ENCODE results near the gene RPL12.

Gene RPL12

GRCh38 chr9:127437497-127438264 is 13.5 kb downstream of the RPL12 start:
- DNase-seq = no peak

- no peak for DNase-seq
These were observed 20.8 kb downstream of the RPL12 start for GRCh38 chr9:127430415-127430814.

DNA sequence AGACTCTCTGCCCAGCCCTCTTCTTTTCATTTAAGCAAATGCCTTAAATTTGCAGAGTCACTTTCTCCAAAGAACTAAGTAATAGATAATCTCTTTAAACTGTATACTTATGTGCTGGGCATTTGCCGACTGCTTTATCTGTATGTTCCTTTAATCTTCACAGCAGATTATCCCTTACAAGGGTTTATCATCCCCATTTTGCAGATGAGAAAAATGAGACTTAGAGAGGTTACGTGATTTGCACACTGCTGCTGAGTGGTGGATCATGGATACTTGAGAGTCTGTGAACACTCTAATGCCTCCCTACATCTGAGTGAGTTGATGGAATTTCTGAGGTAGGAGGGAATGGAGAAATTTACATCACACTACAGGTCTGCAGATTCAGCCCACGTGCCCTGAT is 22.9 kb downstream of the RPL12 start:
- DNase-seq = no peak

DNA sequence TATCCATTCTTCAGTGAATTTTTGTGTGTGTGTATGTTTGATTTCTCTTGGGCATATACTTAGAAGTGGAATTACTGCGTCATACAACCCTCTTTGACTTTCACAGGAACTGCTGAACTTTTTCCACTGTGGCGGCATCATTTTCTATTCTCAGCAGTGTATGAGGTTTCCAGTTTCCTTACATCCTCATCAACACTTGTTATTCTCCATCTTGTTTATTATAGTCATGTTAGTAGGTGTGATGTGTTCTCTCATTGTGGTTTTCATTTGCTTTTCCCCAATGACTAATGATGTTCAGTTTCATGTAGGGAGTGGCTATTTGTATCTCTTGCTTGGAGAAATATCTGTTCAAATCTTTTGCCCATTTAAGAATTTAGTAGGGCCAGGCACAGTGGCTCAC is 24.4 kb downstream of the RPL12 start:
- no peak for DNase-seq

- no peak for DNase-seq
These were observed 26.6 kb downstream of the RPL12 start for GRCh38 chr9:127424676-127424999.

- DNase-seq = peak; percentile 87
These were observed 27.1 kb downstream of the RPL12 start, which contains the start of gene ZNF79 for GRCh38 chr9:127423934-127424675. Gene ZNF79 (plus strand): TSS chr9:127424382. CDS start chr9:127424788, 406 bp downstream.

- DNase-seq = no peak
These were observed 27.7 kb downstream of the RPL12 start for GRCh38 chr9:127423476-127423933.

- DNase-seq = no peak
These were observed 28.4 kb downstream of the RPL12 start for GRCh38 chr9:127422787-127423186.

- no peak for DNase-seq
These were observed 28.9 kb downstream of the RPL12 start for GRCh38 chr9:127422133-127422782.

- DNase-seq = no peak
These were observed 30.1 kb downstream of the RPL12 start for GRCh38 chr9:127421057-127421456.

DNA sequence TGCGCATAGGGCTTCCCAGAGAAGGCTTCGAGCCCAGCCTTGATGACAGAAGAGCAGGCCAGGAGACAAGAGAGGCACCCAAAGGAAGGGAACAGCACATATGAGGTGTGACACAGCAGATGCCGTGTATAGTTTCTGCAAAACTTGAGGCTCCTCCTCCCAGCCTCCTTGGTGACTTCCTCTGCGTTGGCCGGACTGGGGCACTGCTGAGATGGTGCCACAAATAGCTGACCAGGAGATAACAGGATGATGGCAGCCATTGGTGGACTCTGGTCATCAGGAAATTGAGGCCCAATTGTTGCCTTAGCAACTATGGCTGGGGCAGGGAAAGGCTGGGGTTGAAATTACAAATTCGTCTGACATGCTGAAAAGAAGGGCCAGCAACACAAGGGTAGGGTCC is 31.9 kb downstream of the RPL12 start:
- no peak for DNase-seq

- no peak for DNase-seq
These were observed 33.2 kb downstream of the RPL12 start for GRCh38 chr9:127418037-127418471.

DNA sequence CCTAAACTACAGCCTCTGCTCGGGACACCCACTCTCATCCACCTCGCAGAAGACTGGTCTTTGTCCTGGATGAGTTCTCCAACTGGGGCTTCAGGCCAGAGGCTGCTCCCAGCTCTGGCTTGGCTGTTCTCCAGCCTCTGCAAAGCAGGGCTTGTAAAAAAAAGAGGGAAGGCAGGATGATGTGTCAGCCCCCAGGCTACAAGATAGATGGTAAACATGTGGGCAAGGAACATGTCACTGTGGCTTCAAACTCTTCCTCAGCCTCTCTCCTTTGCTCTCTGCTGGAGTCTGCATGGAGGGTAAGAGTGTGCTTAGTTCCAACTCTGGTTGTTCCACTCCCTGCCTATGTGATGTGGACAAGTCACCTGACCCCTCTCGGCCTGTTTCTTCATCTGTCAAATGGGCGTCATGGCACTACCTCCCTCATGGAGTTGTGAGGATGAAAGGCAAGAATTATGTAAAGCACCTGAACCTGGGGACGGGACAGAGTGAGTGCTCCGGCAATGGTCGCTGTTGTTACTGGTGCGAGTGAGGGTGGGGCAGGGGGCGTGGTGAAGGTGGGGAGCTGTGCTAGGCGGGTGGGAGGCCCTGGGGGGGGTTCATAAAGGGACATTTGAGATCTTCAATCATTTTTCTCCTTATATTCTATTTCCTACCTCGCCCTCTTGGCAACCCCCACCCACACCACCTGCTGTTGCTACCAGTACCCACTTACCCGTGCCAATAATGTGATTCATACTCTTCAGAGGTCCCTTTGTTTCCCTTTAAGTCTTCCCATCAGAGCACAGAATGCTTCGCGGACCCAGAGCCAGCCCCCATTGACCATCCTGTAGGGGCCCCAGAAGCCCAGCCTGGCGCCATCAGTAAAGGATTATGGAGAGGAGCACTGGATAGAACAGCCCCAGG is 33.8 kb downstream of the RPL12 start:
- DNase-seq = peak; percentile 42

DNA sequence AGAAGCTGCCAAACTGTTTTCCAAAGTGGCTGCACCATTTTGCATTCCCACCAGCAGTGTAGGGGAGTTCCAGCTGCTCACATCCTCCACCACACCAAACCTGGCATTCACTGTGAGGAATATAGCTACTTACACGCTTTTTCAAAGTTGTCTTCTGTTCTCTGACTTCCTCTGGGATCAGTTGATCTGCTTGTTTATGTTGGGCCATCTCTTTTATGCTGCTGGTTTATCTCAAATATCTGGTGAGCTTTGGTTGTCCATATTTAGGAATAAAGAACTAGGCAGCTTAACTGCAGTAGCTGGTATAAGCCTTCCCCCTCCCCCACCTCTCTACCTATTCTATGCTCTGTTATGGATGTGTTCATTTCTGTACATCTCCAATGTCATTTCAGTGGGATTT is 35.5 kb downstream of the RPL12 start:
- DNase-seq = no peak

DNA sequence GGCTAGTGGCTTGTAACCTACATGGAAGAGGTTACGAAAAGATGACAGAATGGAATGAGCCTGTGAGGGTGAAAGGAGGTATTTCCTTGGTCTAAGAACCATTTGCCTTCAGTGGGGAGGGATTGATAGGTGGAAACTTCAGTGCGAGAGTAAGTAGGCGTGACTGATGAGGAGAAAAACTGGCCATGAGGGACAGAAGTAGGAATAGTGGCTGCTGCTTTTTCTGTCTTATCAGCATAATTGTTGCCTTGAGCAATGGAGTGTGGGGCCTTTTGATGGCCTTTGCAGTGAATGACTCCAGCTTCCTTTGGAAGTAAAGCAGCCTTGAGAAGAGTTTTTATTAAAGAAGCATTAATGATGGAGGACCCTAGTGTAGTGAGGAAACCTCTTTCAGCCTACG is 36.1 kb downstream of the RPL12 start:
- DNase-seq = no peak

- no peak for DNase-seq
These were observed 40.1 kb downstream of the RPL12 start for GRCh38 chr9:127411122-127411521.

- DNase-seq = no peak
These were observed 43.7 kb downstream of the RPL12 start for GRCh38 chr9:127407492-127407843.

GRCh38 chr9:127406799-127407491 is 44.3 kb downstream of the RPL12 start:
- no peak for DNase-seq

- no peak for DNase-seq
These were observed 45.7 kb downstream of the RPL12 start for GRCh38 chr9:127405344-127406125.

DNA sequence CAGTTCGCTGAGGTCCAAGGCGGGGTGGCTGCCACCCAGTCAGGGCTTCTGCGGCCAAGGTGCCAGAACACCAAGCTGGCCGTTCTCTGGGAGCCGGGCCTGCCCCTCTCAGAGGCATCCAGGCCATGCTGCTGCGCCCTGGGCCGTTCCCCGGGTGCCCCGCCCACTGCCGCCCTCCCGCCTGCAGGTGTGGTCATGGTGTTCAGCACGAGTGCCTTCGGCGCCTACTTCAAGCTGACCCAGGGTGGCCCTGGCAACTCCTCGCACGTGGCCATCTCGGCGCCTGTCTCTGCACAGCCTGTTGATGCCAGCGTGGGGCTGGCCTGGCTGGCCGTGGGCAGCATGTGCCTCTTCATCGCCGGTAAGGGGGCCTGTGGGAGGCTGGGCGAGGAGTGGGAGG is 46.6 kb downstream of the RPL12 start:
- no peak for DNase-seq

DNA sequence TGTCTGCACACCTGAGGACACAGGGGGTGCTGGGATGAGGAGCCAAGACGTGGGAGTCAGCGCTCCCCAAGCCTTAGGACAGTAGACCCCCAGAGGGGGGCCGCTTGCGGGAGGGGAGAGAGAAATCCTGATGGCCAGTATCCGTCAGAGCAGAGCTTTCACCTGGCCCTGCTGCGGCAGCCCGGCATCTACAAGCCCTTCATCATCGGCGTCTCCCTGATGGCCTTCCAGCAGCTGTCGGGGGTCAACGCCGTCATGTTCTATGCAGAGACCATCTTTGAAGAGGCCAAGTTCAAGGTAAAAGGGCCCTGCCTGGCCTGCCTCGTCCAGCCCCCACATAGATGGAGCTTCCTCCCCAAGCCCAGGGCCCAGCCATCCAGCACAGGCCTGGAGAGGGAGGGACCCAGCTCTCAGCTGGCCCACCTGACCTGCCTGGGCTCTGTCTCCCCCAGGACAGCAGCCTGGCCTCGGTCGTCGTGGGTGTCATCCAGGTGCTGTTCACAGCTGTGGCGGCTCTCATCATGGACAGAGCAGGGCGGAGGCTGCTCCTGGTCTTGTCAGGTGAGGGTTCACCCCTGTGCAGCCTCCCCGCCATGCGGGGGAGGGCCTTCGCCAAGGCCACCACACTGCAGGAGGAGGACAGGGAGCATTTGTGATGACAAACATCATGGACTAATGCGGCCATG is 47.6 kb downstream of the RPL12 start:
- no peak for DNase-seq
